Testis (tissue), 2 donors: ENCODE results near the gene FUCA1.

Source experiments
- CTCF ChIP-seq, 3 experiments: fragments of 450-650 bp in 2 of 3; fragments of 200-600 bp in 1 of 3; sonication (generic) in 1 of 3; IDR thresholded peaks; one replicate each; pipeline ENCODE4 v1.5.1; 2016 to 2019; ENCODE audit warnings: antibody characterized with exemption in 3 of 3, mild to moderate bottlenecking in 2 of 3, moderate library complexity in 1 of 3
- POLR2A ChIP-seq: fragments of 450-650 bp; IDR thresholded peaks from one replicate; pipeline ENCODE4 v1.6.1; 2017; ENCODE audit warnings: antibody characterized with exemption, mild to moderate bottlenecking, moderate library complexity

- no peak for TF ChIP-seq CTCF (IDR thresholded peaks at IDR 0.05)
- TF ChIP-seq POLR2A = no peak
These were observed 572 bp downstream of the FUCA1 start for GRCh38 chr1:23867542-23867894.
